ENCODE data around the gene CALN1. TPM values are rescaled to one million over a fixed set of nuclear protein-coding genes. Genes with fewer than 3 reads are reported as not detected.

Gene CALN1
- total RNA-seq, 1 donor from 2014 or later, result not detected

DNA sequence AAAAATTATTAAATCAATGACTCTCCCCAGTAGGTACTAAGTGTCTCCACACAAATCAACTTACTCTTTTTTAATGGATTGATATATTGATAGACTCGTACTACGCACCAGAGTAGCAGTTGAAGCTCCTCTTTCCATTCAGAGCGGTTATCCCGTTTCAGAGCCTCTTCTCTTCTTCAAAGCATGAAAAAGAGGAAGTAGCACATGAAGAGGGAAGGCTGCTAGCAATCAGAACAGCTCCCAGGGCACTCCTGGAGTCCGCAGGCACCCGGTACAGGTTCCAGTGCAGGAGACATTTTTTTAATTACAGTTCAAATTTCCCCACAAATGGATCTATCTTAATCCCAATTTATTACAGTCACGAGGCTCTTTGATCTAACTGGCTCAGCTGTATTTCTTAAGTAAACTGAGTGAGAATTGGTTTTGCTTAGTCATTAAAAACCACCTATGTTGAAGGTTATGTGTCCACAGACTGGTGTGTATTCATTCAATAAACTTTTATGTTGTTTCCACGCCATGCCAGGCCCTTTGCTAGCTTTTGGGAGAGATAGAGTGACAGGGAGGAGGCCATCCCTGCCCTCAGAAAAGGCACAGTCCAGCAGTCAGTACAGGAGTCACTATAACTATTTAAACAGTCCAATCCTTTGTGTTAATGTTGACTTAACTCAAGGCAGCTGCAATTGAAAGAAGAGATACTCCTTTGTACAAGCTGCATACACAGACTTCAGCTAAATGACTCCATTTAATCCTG is 32.1 kb upstream of the CALN1 start:
- TF ChIP-seq CTCF (conservative IDR thresholded peaks at IDR 0.05; ENCODE audit: low read depth, low read length), result no peak
- no peak overlapping the region for H3K4me3 ChIP-seq (ENCODE audit: low read depth, low read length)
- DNase-seq (ENCODE audit: low read depth), result no peak

- DNase-seq (ENCODE audit: low read depth), result no peak
- TF ChIP-seq CTCF (conservative IDR thresholded peaks at IDR 0.05; ENCODE audit: low read depth, low read length), result no peak
- no peak overlapping the region for H3K4me3 ChIP-seq (ENCODE audit: low read depth, low read length)
Measured at GRCh38 chr7:72441791-72442190, 29.7 kb upstream of the CALN1 start.

- TF ChIP-seq CTCF (conservative IDR thresholded peaks at IDR 0.05; ENCODE audit: low read depth, low read length), result no peak
- no peak overlapping the region for H3K4me3 ChIP-seq (ENCODE audit: low read depth, low read length)
- no peak for DNase-seq (ENCODE audit: low read depth)
Measured at GRCh38 chr7:72438491-72438890, 26.4 kb upstream of the CALN1 start.

DNA sequence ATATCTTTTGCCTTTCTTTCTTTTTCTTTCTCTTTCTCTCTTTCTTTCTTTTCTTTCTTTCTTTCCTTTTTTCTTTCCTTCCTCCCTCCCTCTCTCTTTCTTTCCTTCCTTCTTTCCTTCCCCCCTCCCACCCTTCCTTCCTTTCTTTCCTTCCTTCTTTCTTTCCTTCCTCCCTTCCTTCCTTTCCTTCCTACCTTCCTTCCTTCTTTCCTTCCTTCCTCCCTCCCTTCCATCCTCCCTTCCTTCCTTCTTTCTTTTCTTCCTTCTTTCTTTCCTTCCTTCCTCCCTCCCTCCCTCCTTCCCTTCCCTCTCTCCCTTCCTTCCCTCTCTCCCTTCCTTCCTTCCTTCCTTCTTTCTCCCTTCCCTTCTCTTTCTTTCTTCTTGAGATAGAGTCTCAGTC is 25.5 kb upstream of the CALN1 start:
- no peak overlapping the region for H3K4me3 ChIP-seq (ENCODE audit: low read depth, low read length)
- DNase-seq (ENCODE audit: low read depth), result no peak
- TF ChIP-seq CTCF (conservative IDR thresholded peaks at IDR 0.05; ENCODE audit: low read depth, low read length), result no peak

- no peak for DNase-seq (ENCODE audit: low read depth)
- H3K4me3 ChIP-seq (ENCODE audit: low read depth, low read length), result no peak overlapping the region
- TF ChIP-seq CTCF (conservative IDR thresholded peaks at IDR 0.05; ENCODE audit: low read depth, low read length), result no peak
Measured at GRCh38 chr7:72437061-72437585, 25.0 kb upstream of the CALN1 start.

- no peak overlapping the region for H3K4me3 ChIP-seq (ENCODE audit: low read depth, low read length)
- no peak for DNase-seq (ENCODE audit: low read depth)
- TF ChIP-seq CTCF (conservative IDR thresholded peaks at IDR 0.05; ENCODE audit: low read depth, low read length), result no peak
Measured at GRCh38 chr7:72435925-72436480, 23.9 kb upstream of the CALN1 start.

All from epithelial cell of proximal tubule (primary cell).